Measurements from ENCODE around the gene KCNMB4.

Gene KCNMB4

GRCh38 chr12:70393787-70394499 lies 27.9 kb downstream of the KCNMB4 start:
- DNase-seq (ENCODE audit: insufficient read length, low spot score) (peak; percentile 5), FAIRE-seq (no peak)
- TF ChIP-seq POLR2A (IDR thresholded peaks at IDR 0.05; ENCODE audit: low read depth, low read length), result no peak

GRCh38 chr12:70398002-70398401 lies 31.9 kb downstream of the KCNMB4 start:
- no peak for TF ChIP-seq POLR2A (IDR thresholded peaks at IDR 0.05; ENCODE audit: low read depth, low read length)
- FAIRE-seq, result no peak
- DNase-seq (ENCODE audit: insufficient read length, low spot score), result no peak

GRCh38 chr12:70398862-70399261 lies 32.8 kb downstream of the KCNMB4 start:
- DNase-seq (ENCODE audit: insufficient read length, low spot score) (no peak), FAIRE-seq (no peak)
- TF ChIP-seq POLR2A (IDR thresholded peaks at IDR 0.05; ENCODE audit: low read depth, low read length), result no peak

- DNase-seq (ENCODE audit: insufficient read length, low spot score), result no peak
- FAIRE-seq, result no peak
- TF ChIP-seq POLR2A (IDR thresholded peaks at IDR 0.05; ENCODE audit: low read depth, low read length), result no peak
Observed at GRCh38 chr12:70399311-70399710, 33.2 kb downstream of the KCNMB4 start.

- DNase-seq (ENCODE audit: insufficient read length, low spot score) (no peak), FAIRE-seq (no peak)
- no peak for TF ChIP-seq POLR2A (IDR thresholded peaks at IDR 0.05; ENCODE audit: low read depth, low read length)
Observed at GRCh38 chr12:70400124-70400523, 34.0 kb downstream of the KCNMB4 start.

- no peak for FAIRE-seq
- no peak for DNase-seq (ENCODE audit: insufficient read length, low spot score)
- TF ChIP-seq POLR2A (IDR thresholded peaks at IDR 0.05; ENCODE audit: low read depth, low read length), result no peak
Observed at GRCh38 chr12:70402597-70402996, 36.5 kb downstream of the KCNMB4 start.

GRCh38 chr12:70403826-70404225 lies 37.7 kb downstream of the KCNMB4 start:
- TF ChIP-seq POLR2A (IDR thresholded peaks at IDR 0.05; ENCODE audit: low read depth, low read length), result no peak
- DNase-seq (ENCODE audit: insufficient read length, low spot score) (no peak), FAIRE-seq (no peak)

- DNase-seq (ENCODE audit: insufficient read length, low spot score) (no peak), FAIRE-seq (no peak)
- no peak for TF ChIP-seq POLR2A (IDR thresholded peaks at IDR 0.05; ENCODE audit: low read depth, low read length)
Observed at GRCh38 chr12:70408004-70408790, 42.1 kb downstream of the KCNMB4 start.

GRCh38 chr12:70415987-70416386 lies 49.9 kb downstream of the KCNMB4 start:
- FAIRE-seq (no peak), DNase-seq (ENCODE audit: insufficient read length, low spot score) (no peak)
- no peak for TF ChIP-seq POLR2A (IDR thresholded peaks at IDR 0.05; ENCODE audit: low read depth, low read length)

GRCh38 chr12:70417121-70417520 lies 51.0 kb downstream of the KCNMB4 start:
- FAIRE-seq (no peak), DNase-seq (ENCODE audit: insufficient read length, low spot score) (no peak)
- TF ChIP-seq POLR2A (IDR thresholded peaks at IDR 0.05; ENCODE audit: low read depth, low read length), result no peak

GRCh38 chr12:70418101-70418500 lies 52.0 kb downstream of the KCNMB4 start:
- FAIRE-seq (no peak), DNase-seq (ENCODE audit: insufficient read length, low spot score) (no peak)
- no peak for TF ChIP-seq POLR2A (IDR thresholded peaks at IDR 0.05; ENCODE audit: low read depth, low read length)

- no peak for FAIRE-seq
- no peak for DNase-seq (ENCODE audit: insufficient read length, low spot score)
- TF ChIP-seq POLR2A (IDR thresholded peaks at IDR 0.05; ENCODE audit: low read depth, low read length), result no peak
Observed at GRCh38 chr12:70422631-70423030, 56.5 kb downstream of the KCNMB4 start.

- TF ChIP-seq POLR2A (IDR thresholded peaks at IDR 0.05; ENCODE audit: low read depth, low read length), result no peak
- FAIRE-seq (no peak), DNase-seq (ENCODE audit: insufficient read length, low spot score) (no peak)
Observed at GRCh38 chr12:70426620-70427019, 60.5 kb downstream of the KCNMB4 start.

GRCh38 chr12:70427611-70428010 lies 61.5 kb downstream of the KCNMB4 start:
- no peak for TF ChIP-seq POLR2A (IDR thresholded peaks at IDR 0.05; ENCODE audit: low read depth, low read length)
- no peak for DNase-seq (ENCODE audit: insufficient read length, low spot score)
- FAIRE-seq, result no peak

- no peak for FAIRE-seq
- TF ChIP-seq POLR2A (IDR thresholded peaks at IDR 0.05; ENCODE audit: low read depth, low read length), result no peak
- DNase-seq (ENCODE audit: insufficient read length, low spot score), result no peak
Observed at GRCh38 chr12:70430400-70430799, 64.3 kb downstream of the KCNMB4 start.
